Left ventricle myocardium inferior (tissue), 1 donor: Measurements from ENCODE around the gene ZSCAN22. TPM values are rescaled to one million over a fixed set of nuclear protein-coding genes. Genes with fewer than 3 reads are reported as not detected.

ENCODE experiments used
- DNase-seq: peaks from one replicate; pipeline ENCODE4 v3.0.0-alpha.2; 2020
- H3K27ac ChIP-seq: fragments of 200-600 bp; replicated peaks from 2 replicates; pipeline ENCODE4 v1.8.0; 2021
- H3K27me3 ChIP-seq: fragments of 200-600 bp; 2 replicates; pipeline ENCODE4 v1.8.0; 2021; ENCODE audit warnings: low read depth
- H3K36me3 ChIP-seq: fragments of 200-600 bp; 2 replicates; pipeline ENCODE4 v1.8.0; 2021
- H3K4me1 ChIP-seq: fragments of 200-600 bp; 2 replicates; pipeline ENCODE4 v1.8.0; 2021
- H3K4me3 ChIP-seq: fragments of 200-600 bp; 2 replicates; pipeline ENCODE4 v1.8.0; 2021; ENCODE audit warnings: mild to moderate bottlenecking, moderate library complexity
- H3K9me3 ChIP-seq: fragments of 200-600 bp; replicated peaks from 2 replicates; pipeline ENCODE4 v1.8.0; 2021
- intact Hi-C: fragments of 100-400 bp; cut with micrococcal nuclease; formaldehyde crosslinking; loops from one replicate; pipeline ENCODE4 v1.11.0; 2022
- total RNA-seq: library from RNA; stranded (reverse); fragmentation: NEBNext Ultra II Directional; extraction: Animal tissue kit (Norgen Biotek cat#: 25700); gene quantifications from one replicate; pipeline ENCODE4 v1.2.1, GENCODE V29; 2021
- TF ChIP-seq, protein P1 (sequence below): fragments of 200-600 bp; IDR thresholded peaks from 2 replicates; pipeline ENCODE4 v1.8.0; 2021; ENCODE audit warnings: antibody characterized with exemption, mild to moderate bottlenecking, borderline replicate concordance
- donor health status: DM: no; HTN: yes; CAD: no; lungs with severe emphysema.

ZSCAN22 gene
- total RNA-seq, 1 donor from 2014 or later: 1.8 TPM

DNA sequence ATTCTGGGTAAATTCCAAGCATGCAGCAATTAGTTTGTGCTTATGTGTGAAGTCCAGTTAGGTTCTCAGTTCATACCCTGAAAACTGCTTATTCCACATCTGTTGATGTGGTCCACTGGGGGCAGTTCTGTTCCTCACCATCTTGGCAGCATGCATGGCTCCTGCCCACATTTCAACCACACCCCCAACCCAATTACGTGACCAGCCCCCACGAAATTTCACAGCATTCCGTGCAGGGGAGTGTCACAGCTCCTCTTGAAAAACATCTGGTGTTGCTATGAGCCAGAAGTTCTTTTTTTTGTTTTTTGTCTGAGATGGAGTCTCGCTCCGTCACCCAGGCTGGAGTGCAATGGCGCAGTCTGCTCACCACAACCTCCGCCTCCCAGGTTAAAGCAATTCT lies 30.7 kb upstream of the ZSCAN22 start:
- Histone ChIP-seq H3K9me3 (peaks cover 54% of the 10 kb centered on the region), H3K27ac (no peak overlapping the region), H3K4me1 (no peaks in the 10 kb centered on the region), H3K4me3 (no peak overlapping the region), H3K36me3 (peaks cover 97% of the 10 kb centered on the region), H3K27me3 (no peaks in the 10 kb centered on the region)
- TF ChIP-seq, protein P1, sequence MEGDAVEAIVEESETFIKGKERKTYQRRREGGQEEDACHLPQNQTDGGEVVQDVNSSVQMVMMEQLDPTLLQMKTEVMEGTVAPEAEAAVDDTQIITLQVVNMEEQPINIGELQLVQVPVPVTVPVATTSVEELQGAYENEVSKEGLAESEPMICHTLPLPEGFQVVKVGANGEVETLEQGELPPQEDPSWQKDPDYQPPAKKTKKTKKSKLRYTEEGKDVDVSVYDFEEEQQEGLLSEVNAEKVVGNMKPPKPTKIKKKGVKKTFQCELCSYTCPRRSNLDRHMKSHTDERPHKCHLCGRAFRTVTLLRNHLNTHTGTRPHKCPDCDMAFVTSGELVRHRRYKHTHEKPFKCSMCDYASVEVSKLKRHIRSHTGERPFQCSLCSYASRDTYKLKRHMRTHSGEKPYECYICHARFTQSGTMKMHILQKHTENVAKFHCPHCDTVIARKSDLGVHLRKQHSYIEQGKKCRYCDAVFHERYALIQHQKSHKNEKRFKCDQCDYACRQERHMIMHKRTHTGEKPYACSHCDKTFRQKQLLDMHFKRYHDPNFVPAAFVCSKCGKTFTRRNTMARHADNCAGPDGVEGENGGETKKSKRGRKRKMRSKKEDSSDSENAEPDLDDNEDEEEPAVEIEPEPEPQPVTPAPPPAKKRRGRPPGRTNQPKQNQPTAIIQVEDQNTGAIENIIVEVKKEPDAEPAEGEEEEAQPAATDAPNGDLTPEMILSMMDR: no peak
- intact Hi-C loops: no loop called here
- no peak for DNase-seq

- Histone ChIP-seq H3K36me3 (peaks cover 63% of the 10 kb centered on the region), H3K9me3 (peaks cover 14% of the 10 kb centered on the region), H3K4me3 (no peak overlapping the region), H3K27ac (no peak overlapping the region), H3K27me3 (no peaks in the 10 kb centered on the region), H3K4me1 (peaks cover 12% of the 10 kb centered on the region)
- TF ChIP-seq, protein P1: no peak
- DNase-seq: no peak
- intact Hi-C loops: no loop called here
These were observed 26.2 kb upstream of the ZSCAN22 start for GRCh38 chr19:58300620-58301019.

- DNase-seq: no peak
- intact Hi-C loops: no loop called here
- H3K27ac ChIP-seq: peak overlapping the region; percentile 93
- H3K9me3 ChIP-seq: no peaks in the 10 kb centered on the region
- peaks cover 60% of the 10 kb centered on the region for H3K36me3 ChIP-seq
- TF ChIP-seq, protein P1: no peak
- H3K4me3 ChIP-seq: peak overlapping the region; percentile 96
- no peaks in the 10 kb centered on the region for H3K27me3 ChIP-seq
- H3K4me1 ChIP-seq: peaks cover 29% of the 10 kb centered on the region
These were observed 22.5 kb upstream of the ZSCAN22 start for GRCh38 chr19:58304255-58304654.

- no peaks in the 10 kb centered on the region for H3K27me3 ChIP-seq
- peak overlapping the region; percentile 93 for H3K27ac ChIP-seq
- H3K4me3 ChIP-seq: peak overlapping the region; percentile 96
- H3K36me3 ChIP-seq: peaks cover 58% of the 10 kb centered on the region
- intact Hi-C loops: no loop called here
- H3K4me1 ChIP-seq: peaks cover 29% of the 10 kb centered on the region
- DNase-seq: no peak
- no peaks in the 10 kb centered on the region for H3K9me3 ChIP-seq
- TF ChIP-seq, protein P1: no peak
These were observed 22.1 kb upstream of the ZSCAN22 start for GRCh38 chr19:58304748-58305064.

DNA sequence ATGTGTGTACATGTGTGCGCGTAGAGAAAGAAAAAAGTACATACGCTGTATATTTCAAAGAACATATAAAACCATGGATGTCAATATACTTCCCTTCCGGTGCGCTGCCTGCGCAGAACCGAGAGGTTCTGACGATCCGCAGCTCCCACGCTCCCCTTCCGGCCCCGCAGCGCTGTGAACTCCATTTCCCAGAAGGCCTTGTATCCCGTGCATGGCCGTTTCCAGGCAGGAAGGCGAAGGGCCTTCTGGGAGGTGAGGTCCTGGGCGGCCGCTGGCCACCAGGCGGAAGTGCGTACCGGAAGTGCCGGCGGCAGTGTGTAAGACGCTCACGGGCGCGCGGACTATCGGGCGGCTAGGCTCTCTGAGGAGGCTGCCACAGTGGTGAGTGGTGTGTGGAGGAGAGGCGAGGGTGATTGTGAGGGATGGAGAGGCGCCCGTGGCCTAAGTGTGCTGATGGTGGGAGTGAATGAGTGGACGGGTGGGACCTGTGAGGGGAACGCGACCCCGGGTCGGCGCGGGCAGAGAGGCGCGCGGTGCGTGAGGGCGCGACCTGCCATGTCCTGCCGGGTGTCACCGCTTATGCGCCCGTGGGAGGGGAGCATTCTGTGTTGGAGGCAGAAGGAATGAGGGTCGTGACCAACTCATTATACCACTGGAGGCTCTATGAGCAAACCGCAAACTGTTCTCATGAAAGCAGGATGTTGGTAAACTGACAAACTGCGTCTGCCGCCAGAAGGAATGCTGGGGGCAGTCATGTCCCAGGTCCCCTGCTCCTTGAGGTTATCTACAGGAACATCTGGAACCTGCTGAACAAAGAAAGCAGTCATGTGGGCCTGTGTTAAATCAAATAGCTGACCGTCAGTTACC lies 21.5 kb upstream of the ZSCAN22 start, which contains the start of gene ERVK3-1:
Gene ERVK3-1, plus strand, starts transcription at position 313 of the 867 bp plus-strand sequence. CDS start 6,792 bp downstream, outside the sequence.
- no peaks in the 10 kb centered on the region for H3K27me3 ChIP-seq
- H3K36me3 ChIP-seq: peaks cover 53% of the 10 kb centered on the region
- peak within 1 kb of the TSS; percentile 93 for H3K27ac ChIP-seq
- intact Hi-C loops: no loop called here
- H3K4me1 ChIP-seq: peaks cover 29% of the 10 kb centered on the region
- TF ChIP-seq, protein P1: peak; percentile 44
- peak within 1 kb of the TSS; percentile 96 for H3K4me3 ChIP-seq
- peak; percentile 96 for DNase-seq
- no peaks in the 10 kb centered on the region for H3K9me3 ChIP-seq
